HG02623 (cell line): ENCODE data around the gene ELP2.

ENCODE experiments used
- ATAC-seq: cut with Tn5 transposase; IDR thresholded peaks from one replicate; pipeline ENCODE4 v1.9.1; 2021; ENCODE audit warnings: moderate library complexity; ENCODE audit not compliant: unreplicated experiment

Gene ELP2

GRCh38 chr18:36124841-36125240 lies 4.9 kb upstream of the ELP2 start:
- no peak for ATAC-seq

- no peak for ATAC-seq
Measured at GRCh38 chr18:36126668-36127067, 3.0 kb upstream of the ELP2 start.

GRCh38 chr18:36127836-36128529 lies 1.7 kb upstream of the ELP2 start:
- no peak for ATAC-seq

- no peak for ATAC-seq
Measured at GRCh38 chr18:36128530-36128870, 1.2 kb upstream of the ELP2 start.

GRCh38 chr18:36128907-36129299 lies 796 bp upstream of the ELP2 start:
- peak; percentile 14 for ATAC-seq

- peak; percentile 12 for ATAC-seq
Measured at GRCh38 chr18:36130039-36130831, 536 bp downstream of the ELP2 start.

GRCh38 chr18:36130883-36131653 lies 1.4 kb downstream of the ELP2 start:
- ATAC-seq = no peak

GRCh38 chr18:36131692-36132483 lies 2.2 kb downstream of the ELP2 start:
- ATAC-seq = no peak

- no peak for ATAC-seq
Measured at GRCh38 chr18:36132756-36133155, 3.1 kb downstream of the ELP2 start.

- no peak for ATAC-seq
Measured at GRCh38 chr18:36135264-36135663, 5.6 kb downstream of the ELP2 start.

GRCh38 chr18:36139245-36139644 lies 9.5 kb downstream of the ELP2 start:
- ATAC-seq = no peak

GRCh38 chr18:36141576-36141975 lies 11.9 kb downstream of the ELP2 start:
- ATAC-seq = no peak

GRCh38 chr18:36142751-36143150 lies 13.1 kb downstream of the ELP2 start:
- no peak for ATAC-seq

- ATAC-seq = no peak
Measured at GRCh38 chr18:36143391-36143790, 13.7 kb downstream of the ELP2 start.

- peak; percentile 99 for ATAC-seq
Measured at GRCh38 chr18:36149514-36150289, 20.0 kb downstream of the ELP2 start.

- ATAC-seq = no peak
Measured at GRCh38 chr18:36152781-36153180, 23.1 kb downstream of the ELP2 start.

GRCh38 chr18:36153203-36153602 lies 23.5 kb downstream of the ELP2 start:
- ATAC-seq = no peak

GRCh38 chr18:36153771-36154170 lies 24.1 kb downstream of the ELP2 start:
- no peak for ATAC-seq

GRCh38 chr18:36155851-36156757 lies 26.4 kb downstream of the ELP2 start:
- no peak for ATAC-seq
